Muscle layer of duodenum (tissue), 2 donors: ENCODE data around the gene C9orf152.
"Not testable (repeated sequence)": the region's sequence is repeated elsewhere in the genome, so short reads cannot be mapped to it uniquely, and the experiment has no call there.

Experiments
- H3K27ac ChIP-seq: one replicate; pipeline ENCODE4 v1.7.0; 2013; ENCODE audit warnings: mild to moderate bottlenecking, low read length
- H3K27me3 ChIP-seq: one replicate; pipeline ENCODE4 v1.7.0; 2013; ENCODE audit warnings: low read depth, mild to moderate bottlenecking, control low read depth, low read length
- H3K36me3 ChIP-seq, 2 donors: one replicate each; pipeline ENCODE4 v1.7.0; 2013; ENCODE audit warnings: low read length in 2 of 2, control low read depth in 1 of 2, mild to moderate bottlenecking in 1 of 2; ENCODE audit not compliant: insufficient read depth in 2 of 2, control insufficient read depth in 1 of 2
- H3K4me1 ChIP-seq, 2 donors: one replicate each; pipeline ENCODE4 v1.7.0; 2013; ENCODE audit warnings: low read length in 2 of 2, mild to moderate bottlenecking in 2 of 2, control low read depth in 1 of 2, moderate library complexity in 1 of 2; ENCODE audit not compliant: insufficient read depth in 2 of 2, control insufficient read depth in 1 of 2
- H3K4me3 ChIP-seq, 2 donors: one replicate each; pipeline ENCODE4 v1.7.0; 2013; ENCODE audit warnings: low read length in 2 of 2, low read depth in 1 of 2, mild to moderate bottlenecking in 1 of 2
- H3K9me3 ChIP-seq, 2 donors: one replicate each; pipeline ENCODE4 v1.7.0; 2013; ENCODE audit warnings: low read length in 2 of 2, control low read depth in 1 of 2, mild to moderate bottlenecking in 1 of 2; ENCODE audit not compliant: control insufficient read depth in 1 of 2
- donor health status: healthy.

The C9orf152 gene

DNA sequence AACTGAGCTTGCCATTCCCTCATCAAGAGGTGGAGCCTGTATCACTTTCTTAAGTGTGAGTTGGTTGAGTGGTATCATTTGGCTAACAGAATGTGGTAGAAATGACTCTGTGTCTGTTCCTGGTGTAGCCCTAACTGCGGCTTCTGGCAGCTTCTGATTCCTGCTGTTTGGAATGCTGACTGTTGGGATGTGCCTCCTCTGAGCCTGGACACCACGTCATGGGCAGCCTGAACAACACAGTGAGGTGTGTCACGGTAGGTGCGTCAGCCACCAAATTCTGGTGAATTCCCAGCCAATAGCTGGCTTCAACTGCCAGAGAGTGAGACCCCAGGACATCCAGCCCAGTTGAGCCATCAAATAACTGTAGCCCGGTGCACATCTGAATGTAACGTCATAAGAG is 6.1 kb upstream of the C9orf152 start:
- H3K36me3 ChIP-seq = no peaks in the 10 kb centered on the region
- H3K4me3 ChIP-seq = no peak overlapping the region
- peak overlapping the region; percentile 5 for H3K27ac ChIP-seq
- H3K27me3 ChIP-seq = no peaks in the 10 kb centered on the region
- no peaks in the 10 kb centered on the region for H3K4me1 ChIP-seq
- peaks cover 0 to 3% of the 10 kb centered on the region in 2 donors for H3K9me3 ChIP-seq

- Histone ChIP-seq H3K27me3 (no peaks in the 10 kb centered on the region), H3K36me3 (no peaks in the 10 kb centered on the region), H3K9me3 (peaks cover 0 to 3% of the 10 kb centered on the region in 2 donors), H3K4me3 (no peak overlapping the region), H3K27ac (peak overlapping the region; percentile 5), H3K4me1 (no peaks in the 10 kb centered on the region)
Observed at GRCh38 chr9:110213413-110214044, 5.6 kb upstream of the C9orf152 start.

DNA sequence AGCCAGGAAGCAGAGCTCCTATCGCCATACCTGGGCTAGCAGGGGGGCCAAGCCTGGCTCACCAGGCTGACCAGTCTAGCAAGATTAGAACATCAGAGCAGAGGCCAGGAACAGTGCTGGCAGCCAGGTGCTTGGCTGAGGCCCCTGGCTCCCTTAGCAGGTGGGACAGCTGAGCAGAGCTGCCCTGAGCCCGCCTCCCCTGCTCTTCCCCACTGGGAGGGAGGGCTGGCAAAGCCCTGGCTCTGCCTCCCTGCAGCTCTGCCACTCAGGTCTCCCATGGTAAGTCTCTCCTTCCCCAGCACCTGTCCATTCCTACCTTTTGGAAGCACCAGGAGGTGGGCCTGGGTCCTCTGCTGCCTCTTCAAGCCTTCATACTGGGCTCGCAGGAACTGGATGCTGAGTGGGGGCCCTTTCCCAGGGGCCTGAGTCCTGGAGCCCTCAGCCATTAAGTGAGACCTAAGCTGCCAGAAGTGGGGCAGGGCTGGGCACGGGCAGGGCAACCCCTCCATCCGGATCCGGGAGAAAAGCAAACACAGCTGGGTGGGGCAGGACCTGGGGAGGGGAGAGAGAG is 803 bp downstream of the C9orf152 start:
- Histone ChIP-seq H3K9me3 (peaks cover 0 to 3% of the 10 kb centered on the region in 2 donors), H3K36me3 (no peaks in the 10 kb centered on the region), H3K4me3 (peak overlapping the region in 1 of 2 donors; percentile 31), H3K27ac (peak overlapping the region; percentile 76), H3K4me1 (no peaks in the 10 kb centered on the region), H3K27me3 (no peaks in the 10 kb centered on the region)

- Histone ChIP-seq H3K27ac (peak overlapping the region; percentile 76), H3K27me3 (no peaks in the 10 kb centered on the region), H3K4me3 (peak overlapping the region in 1 of 2 donors; percentile 31)
Observed at GRCh38 chr9:110206389-110206788, 1.6 kb downstream of the C9orf152 start.

DNA sequence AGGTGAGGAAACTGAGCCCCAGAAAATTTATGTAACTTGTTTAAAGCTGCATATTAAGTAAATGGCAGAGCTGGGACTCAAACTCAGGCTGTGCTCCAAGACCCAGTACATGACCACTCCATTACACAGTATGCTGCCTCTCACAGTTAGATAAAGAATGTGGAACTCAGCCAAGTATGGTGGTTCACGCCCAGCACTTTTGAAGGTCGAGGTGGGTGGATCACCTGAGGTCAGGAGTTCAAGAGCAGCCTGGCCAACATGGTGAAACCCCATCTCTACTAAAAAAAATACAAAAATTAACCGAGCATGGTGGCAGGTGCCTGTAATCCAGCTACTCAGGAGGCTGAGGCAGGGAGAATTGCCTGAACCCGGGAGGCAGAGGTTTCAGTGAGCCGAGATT is 2.3 kb downstream of the C9orf152 start:
- H3K9me3 ChIP-seq, H3K36me3 ChIP-seq, H3K27me3 ChIP-seq, H3K4me1 ChIP-seq: not testable (repeated sequence)
- Histone ChIP-seq H3K27ac (peak overlapping the region; percentile 61), H3K4me3 (peak overlapping the region in 1 of 2 donors; percentile 24)

More at GRCh38 chr9:110206389-110206788, 1.6 kb downstream of the C9orf152 start:
- Histone ChIP-seq H3K4me1 (no peaks in the 10 kb centered on the region), H3K9me3 (peaks cover 0 to 2% of the 10 kb centered on the region in 2 donors), H3K36me3 (no peaks in the 10 kb centered on the region)

GRCh38 chr9:110202232-110202631 is 5.7 kb downstream of the C9orf152 start:
- no peak overlapping the region for H3K4me3 ChIP-seq

GRCh38 chr9:110199643-110200042 is 8.3 kb downstream of the C9orf152 start:
- Histone ChIP-seq H3K27ac (peak overlapping the region; percentile 20), H3K4me3 (no peak overlapping the region), H3K4me1 (peaks cover 0 to 10% of the 10 kb centered on the region in 2 donors), H3K36me3 (no peaks in the 10 kb centered on the region), H3K27me3 (no peaks in the 10 kb centered on the region), H3K9me3 (no peaks in the 10 kb centered on the region)

More at GRCh38 chr9:110202232-110202631, 5.7 kb downstream of the C9orf152 start:
- H3K36me3 ChIP-seq = no peaks in the 10 kb centered on the region
- no peaks in the 10 kb centered on the region for H3K27me3 ChIP-seq
- H3K4me1 ChIP-seq = peaks cover 0 to 10% of the 10 kb centered on the region in 2 donors
- H3K9me3 ChIP-seq = no peaks in the 10 kb centered on the region
- peak overlapping the region; percentile 33 for H3K27ac ChIP-seq

DNA sequence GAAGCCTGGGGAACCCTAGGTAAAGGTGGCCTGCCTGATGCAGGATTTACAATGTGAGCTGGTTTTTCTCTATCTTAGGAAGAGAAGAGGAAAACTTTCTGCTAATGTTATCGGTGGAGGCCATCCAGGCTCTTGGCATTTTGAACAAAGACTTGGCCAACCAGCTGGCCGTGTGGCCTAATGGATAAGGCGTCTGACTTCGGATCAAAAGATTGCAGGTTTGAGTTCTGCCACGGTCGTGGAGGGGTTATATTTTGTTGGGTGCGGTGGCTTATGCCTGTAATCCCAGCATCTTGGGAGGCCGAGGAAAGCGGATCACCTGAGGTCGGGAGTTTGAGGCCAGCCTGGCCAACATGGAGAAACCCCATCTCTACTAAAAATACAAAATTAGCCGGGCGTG is 9.6 kb downstream of the C9orf152 start:
- H3K27me3 ChIP-seq = no peaks in the 10 kb centered on the region
- H3K27ac ChIP-seq = peak overlapping the region; percentile 35
- no peak overlapping the region for H3K4me3 ChIP-seq
- no peaks in the 10 kb centered on the region for H3K36me3 ChIP-seq
- peaks cover 0 to 10% of the 10 kb centered on the region in 2 donors for H3K4me1 ChIP-seq
- H3K9me3 ChIP-seq = no peaks in the 10 kb centered on the region

- Histone ChIP-seq H3K4me3 (no peak overlapping the region), H3K27ac (peak overlapping the region; percentile 35), H3K36me3 (no peaks in the 10 kb centered on the region), H3K9me3 (no peaks in the 10 kb centered on the region), H3K27me3 (no peaks in the 10 kb centered on the region), H3K4me1 (peaks cover 0 to 10% of the 10 kb centered on the region in 2 donors)
Observed at GRCh38 chr9:110197330-110198187, 10.4 kb downstream of the C9orf152 start.

DNA sequence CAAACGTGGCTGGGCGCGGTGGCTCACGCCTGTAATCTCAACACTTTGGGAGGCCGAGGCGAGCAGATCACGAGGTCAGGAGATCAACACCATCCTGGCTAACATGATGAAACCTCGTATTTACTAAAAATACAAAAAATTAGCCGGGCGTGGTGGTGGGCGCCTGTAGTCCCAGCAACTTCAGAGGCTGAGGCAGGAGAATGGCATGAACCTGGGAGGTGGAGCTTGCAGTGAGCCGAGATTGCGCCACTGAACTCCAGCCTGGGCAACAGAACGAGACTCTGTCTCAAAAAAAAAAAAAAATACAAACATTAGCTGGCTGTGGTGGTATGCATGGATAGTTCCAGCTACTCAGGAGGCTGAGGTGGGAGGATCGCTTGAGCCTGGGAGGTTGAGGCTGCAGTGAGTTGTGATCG is 11.9 kb downstream of the C9orf152 start:
- H3K36me3 ChIP-seq = not testable (repeated sequence)

DNA sequence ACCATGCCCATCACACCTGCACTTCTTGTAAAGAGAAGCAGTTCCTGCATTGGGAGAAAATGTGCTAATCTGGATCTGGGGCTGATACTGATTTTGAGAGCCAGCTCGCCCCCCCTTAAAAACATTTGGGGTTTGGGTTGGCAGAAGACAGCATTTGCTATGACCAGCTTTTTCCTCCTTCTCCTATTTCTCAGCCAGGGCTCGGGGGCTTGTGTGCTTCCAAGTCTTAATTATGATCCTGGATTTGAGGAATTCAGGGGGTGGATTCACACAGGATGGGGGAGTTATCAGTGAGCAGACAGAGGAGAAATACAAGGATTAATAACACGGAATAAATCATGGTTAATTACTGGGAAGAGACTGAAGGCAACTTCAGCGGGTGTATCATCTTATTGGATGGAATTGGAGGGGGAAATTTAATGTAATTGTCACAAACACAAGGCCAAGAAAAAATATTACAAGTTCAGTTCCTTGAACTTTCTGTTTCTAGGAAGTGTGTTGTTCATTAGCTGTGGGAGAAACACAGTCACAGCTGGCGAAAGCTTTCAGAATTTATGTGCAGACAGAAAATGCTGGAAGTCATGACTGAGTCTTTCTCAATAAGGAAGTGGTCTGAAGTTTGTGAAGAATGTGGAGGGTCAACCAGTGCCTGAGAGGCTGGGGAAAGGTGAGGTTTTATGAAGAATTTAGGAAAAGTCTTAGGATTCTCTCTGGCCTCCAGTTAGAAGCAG is 15.3 kb downstream of the C9orf152 start:
- Histone ChIP-seq H3K4me1 (peaks cover 4 to 18% of the 10 kb centered on the region in 2 donors), H3K36me3 (no peaks in the 10 kb centered on the region), H3K9me3 (no peaks in the 10 kb centered on the region), H3K27ac (peak overlapping the region; percentile 34), H3K4me3 (no peak overlapping the region), H3K27me3 (no peaks in the 10 kb centered on the region)

More for the DNA sequence above, 11.9 kb downstream of the C9orf152 start:
- peaks cover 0 to 14% of the 10 kb centered on the region in 2 donors for H3K4me1 ChIP-seq
- H3K27ac ChIP-seq, H3K4me3 ChIP-seq, H3K9me3 ChIP-seq, H3K27me3 ChIP-seq: not testable (repeated sequence)
